Measurements from ENCODE around the gene TCN1.

DNA sequence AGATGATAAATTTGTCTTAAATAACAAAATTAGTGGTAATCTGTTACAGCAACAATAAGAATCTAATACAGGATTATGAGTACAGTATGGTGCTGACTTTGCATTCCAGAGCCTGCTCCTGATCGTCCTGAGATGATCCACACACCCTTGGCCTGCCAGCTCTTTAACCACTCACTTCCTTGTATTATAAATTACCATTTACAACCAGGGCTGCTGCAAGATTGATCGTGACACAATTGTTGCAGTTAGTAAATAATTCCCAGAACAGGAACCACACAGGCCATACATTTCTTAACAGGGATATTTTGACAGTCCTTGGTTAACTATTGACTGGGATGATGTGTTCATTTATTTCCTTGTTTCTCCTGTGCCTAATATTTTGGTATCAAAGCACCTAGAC lies 17.2 kb downstream of the TCN1 start:
- TF ChIP-seq, protein P1, sequence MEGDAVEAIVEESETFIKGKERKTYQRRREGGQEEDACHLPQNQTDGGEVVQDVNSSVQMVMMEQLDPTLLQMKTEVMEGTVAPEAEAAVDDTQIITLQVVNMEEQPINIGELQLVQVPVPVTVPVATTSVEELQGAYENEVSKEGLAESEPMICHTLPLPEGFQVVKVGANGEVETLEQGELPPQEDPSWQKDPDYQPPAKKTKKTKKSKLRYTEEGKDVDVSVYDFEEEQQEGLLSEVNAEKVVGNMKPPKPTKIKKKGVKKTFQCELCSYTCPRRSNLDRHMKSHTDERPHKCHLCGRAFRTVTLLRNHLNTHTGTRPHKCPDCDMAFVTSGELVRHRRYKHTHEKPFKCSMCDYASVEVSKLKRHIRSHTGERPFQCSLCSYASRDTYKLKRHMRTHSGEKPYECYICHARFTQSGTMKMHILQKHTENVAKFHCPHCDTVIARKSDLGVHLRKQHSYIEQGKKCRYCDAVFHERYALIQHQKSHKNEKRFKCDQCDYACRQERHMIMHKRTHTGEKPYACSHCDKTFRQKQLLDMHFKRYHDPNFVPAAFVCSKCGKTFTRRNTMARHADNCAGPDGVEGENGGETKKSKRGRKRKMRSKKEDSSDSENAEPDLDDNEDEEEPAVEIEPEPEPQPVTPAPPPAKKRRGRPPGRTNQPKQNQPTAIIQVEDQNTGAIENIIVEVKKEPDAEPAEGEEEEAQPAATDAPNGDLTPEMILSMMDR (conservative IDR thresholded peaks at IDR 0.05; ENCODE audit: low read depth, low read length): no peak
- no peak for TF ChIP-seq EZH2 (IDR thresholded peaks at IDR 0.05; ENCODE audit: borderline replicate concordance, low read depth, low read length, poor library complexity, severe bottlenecking)
